ENCODE measurements around the gene CYP1A1.

The CYP1A1 gene

DNA sequence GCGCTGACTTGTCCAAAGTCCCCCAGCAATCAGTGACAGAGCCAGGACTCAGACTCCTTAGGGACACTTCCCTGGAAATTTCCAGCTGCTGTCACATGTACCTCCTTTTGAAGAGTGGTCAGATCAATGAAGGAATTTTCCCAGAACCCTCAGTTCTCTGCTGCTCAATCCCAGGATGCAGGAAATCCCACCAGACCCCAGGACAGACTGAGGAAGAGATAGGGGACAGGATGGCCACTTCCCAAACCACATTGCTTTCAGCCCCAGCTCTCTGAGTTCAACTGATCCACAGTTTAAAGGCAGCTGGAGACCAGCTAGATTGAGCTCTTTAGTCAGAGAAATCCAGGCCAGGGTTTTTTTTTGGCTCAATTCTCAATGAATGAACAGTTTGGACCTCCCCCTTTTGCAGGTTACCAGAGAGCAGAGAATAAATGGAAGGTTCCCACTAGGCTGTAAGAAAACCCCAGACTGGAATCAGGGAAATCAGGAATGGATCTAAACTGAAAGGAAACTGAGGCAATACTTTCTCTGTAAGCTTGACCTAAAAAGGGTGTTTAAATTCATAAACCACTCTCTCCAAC is 1.5 kb downstream of the CYP1A1 start:
- WGBS (ENCODE audit: insufficient coverage, insufficient read length), result no CpG with 5 or more reads among the region's 1 CpG
- Histone ChIP-seq H3K36me3 (ENCODE audit: control insufficient read depth, insufficient read depth, low read length) (no peaks in the 10 kb centered on the region; the same call in 1 of the 2 replicates), H3K4me3 (ENCODE audit: low read length) (no peak overlapping the region), H3K9me3 (ENCODE audit: control insufficient read depth, insufficient read depth, low read length) (no peaks in the 10 kb centered on the region), H3K27me3 (ENCODE audit: control insufficient read depth, insufficient read depth, low read length) (peaks cover 7% of the 10 kb centered on the region), H3K27ac (ENCODE audit: low read length) (no peak overlapping the region), H3K4me1 (ENCODE audit: control insufficient read depth, insufficient read depth, low read length) (peaks cover 5% of the 10 kb centered on the region; the same call in 1 of the 2 replicates)
- no peak for DNase-seq (ENCODE audit: low read depth, low spot score)

DNA sequence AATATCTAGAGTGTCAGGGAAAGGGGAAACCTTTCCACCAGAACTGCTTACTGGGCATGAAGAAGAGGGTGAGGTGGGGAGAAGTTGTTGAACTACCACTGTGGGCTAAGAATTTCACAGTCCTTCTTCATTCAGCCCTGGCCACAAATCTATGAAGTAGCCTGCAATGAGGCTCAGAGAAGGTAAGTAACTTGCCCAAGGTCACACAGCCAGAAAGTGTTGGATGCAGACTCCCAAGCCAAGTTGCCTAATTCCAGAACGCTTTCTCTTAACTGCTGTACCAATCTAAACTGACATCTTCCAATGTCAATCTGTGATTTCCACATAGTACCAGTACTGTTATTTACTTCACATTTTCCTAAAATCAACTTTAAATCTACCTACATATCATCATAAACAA is 2.1 kb downstream of the CYP1A1 start:
- Histone ChIP-seq H3K36me3 (ENCODE audit: control insufficient read depth, insufficient read depth, low read length) (no peaks in the 10 kb centered on the region; the same call in 1 of the 2 replicates), H3K27ac (ENCODE audit: low read length) (no peak overlapping the region), H3K4me1 (ENCODE audit: control insufficient read depth, insufficient read depth, low read length) (peaks cover 5% of the 10 kb centered on the region; the same call in 1 of the 2 replicates), H3K4me3 (ENCODE audit: low read length) (no peak overlapping the region), H3K27me3 (ENCODE audit: control insufficient read depth, insufficient read depth, low read length) (peaks cover 7% of the 10 kb centered on the region), H3K9me3 (ENCODE audit: control insufficient read depth, insufficient read depth, low read length) (no peaks in the 10 kb centered on the region)
- no CpG with 5 or more reads among the region's 1 CpG for WGBS (ENCODE audit: insufficient coverage, insufficient read length)
- no peak for DNase-seq (ENCODE audit: low read depth, low spot score)

DNA sequence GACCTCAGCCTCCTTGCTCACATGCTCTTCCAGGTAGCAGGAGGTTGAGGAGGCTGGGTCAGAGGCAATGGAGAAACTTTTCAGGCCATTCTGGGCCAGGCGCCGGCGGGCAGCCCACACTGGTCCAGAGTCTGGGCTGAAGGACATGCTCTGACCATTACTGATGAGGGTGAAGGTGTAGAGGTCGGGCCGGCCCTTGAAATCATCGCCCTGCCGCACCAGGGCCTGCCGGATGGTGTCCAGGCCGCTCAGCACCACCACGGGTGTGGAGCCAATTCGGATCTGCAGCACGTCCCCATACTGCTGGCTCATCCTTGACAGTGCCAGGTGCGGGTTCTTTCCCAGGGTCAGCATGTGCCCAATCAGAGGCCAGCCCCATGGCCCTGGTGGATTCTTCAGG is 2.7 kb downstream of the CYP1A1 start:
- peaks cover 7% of the 10 kb centered on the region for H3K27me3 ChIP-seq (ENCODE audit: control insufficient read depth, insufficient read depth, low read length)
- H3K36me3 ChIP-seq (ENCODE audit: control insufficient read depth, insufficient read depth, low read length), result no peaks in the 10 kb centered on the region; the same call in 1 of the 2 replicates
- no peak overlapping the region for H3K4me3 ChIP-seq (ENCODE audit: low read length)
- no peak for DNase-seq (ENCODE audit: low read depth, low spot score)
- H3K27ac ChIP-seq (ENCODE audit: low read length), result no peak overlapping the region
- peaks cover 5% of the 10 kb centered on the region; the same call in 1 of the 2 replicates for H3K4me1 ChIP-seq (ENCODE audit: control insufficient read depth, insufficient read depth, low read length)
- no CpG with 5 or more reads among the region's 13 CpGs for WGBS (ENCODE audit: insufficient coverage, insufficient read length)
- no peaks in the 10 kb centered on the region for H3K9me3 ChIP-seq (ENCODE audit: control insufficient read depth, insufficient read depth, low read length)

DNA sequence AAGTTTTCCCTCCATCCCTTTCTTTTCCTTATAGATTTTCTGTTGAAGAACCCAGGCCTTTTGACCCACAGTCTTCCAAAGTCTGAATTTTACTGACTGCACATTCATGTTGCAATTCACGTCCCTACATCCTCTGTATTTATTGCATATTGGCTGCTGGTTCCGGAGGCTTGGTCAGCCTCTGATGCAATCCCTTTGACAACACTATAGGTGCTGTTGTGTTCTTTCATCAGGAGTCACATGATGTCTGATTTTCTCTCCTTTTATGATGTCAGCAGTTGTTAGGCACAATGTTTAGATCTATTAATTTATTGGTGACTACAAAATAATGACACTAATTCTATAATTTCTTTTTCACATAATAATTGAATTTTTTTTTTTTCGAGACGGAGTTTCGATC is 8.7 kb downstream of the CYP1A1 start:
- H3K27ac ChIP-seq (ENCODE audit: low read length), result no peak overlapping the region
- no peaks in the 10 kb centered on the region for H3K4me1 ChIP-seq (ENCODE audit: control insufficient read depth, insufficient read depth, low read length)
- no peaks in the 10 kb centered on the region for H3K27me3 ChIP-seq (ENCODE audit: control insufficient read depth, insufficient read depth, low read length)
- H3K9me3 ChIP-seq (ENCODE audit: control insufficient read depth, insufficient read depth, low read length), result no peaks in the 10 kb centered on the region
- DNase-seq (ENCODE audit: low read depth, low spot score), result no peak
- no peaks in the 10 kb centered on the region for H3K36me3 ChIP-seq (ENCODE audit: control insufficient read depth, insufficient read depth, low read length)
- WGBS (ENCODE audit: insufficient coverage, insufficient read length), result no CpG with 5 or more reads among the region's 5 CpGs
- H3K4me3 ChIP-seq (ENCODE audit: low read length), result no peak overlapping the region

DNA sequence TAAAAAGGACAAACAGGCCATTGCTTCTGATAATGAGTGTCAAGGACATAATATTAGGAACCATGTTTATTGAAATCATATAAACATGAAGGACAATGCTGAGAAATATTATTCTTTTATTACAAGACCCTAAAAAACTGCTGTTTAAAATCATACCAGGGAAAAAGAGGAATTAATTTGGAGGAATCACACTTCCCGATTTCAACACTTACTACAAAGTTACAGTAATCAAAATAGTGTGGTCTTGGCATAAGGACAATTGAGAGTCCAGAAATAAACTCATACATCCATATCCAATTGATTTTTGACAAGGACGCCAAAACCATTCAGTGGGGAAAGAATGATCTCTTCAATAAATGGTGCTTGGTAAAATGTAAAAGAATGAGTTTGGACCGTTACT is 13.0 kb downstream of the CYP1A1 start:
- no peaks in the 10 kb centered on the region for H3K27me3 ChIP-seq (ENCODE audit: control insufficient read depth, insufficient read depth, low read length)
- H3K9me3 ChIP-seq (ENCODE audit: control insufficient read depth, insufficient read depth, low read length), result no peaks in the 10 kb centered on the region
- no peaks in the 10 kb centered on the region for H3K4me1 ChIP-seq (ENCODE audit: control insufficient read depth, insufficient read depth, low read length)
- no peak overlapping the region for H3K27ac ChIP-seq (ENCODE audit: low read length)
- no peak for DNase-seq (ENCODE audit: low read depth, low spot score)
- WGBS (ENCODE audit: insufficient coverage, insufficient read length), result no CpG with 5 or more reads among the region's 3 CpGs
- no peaks in the 10 kb centered on the region for H3K36me3 ChIP-seq (ENCODE audit: control insufficient read depth, insufficient read depth, low read length)
- no peak overlapping the region for H3K4me3 ChIP-seq (ENCODE audit: low read length)

DNA sequence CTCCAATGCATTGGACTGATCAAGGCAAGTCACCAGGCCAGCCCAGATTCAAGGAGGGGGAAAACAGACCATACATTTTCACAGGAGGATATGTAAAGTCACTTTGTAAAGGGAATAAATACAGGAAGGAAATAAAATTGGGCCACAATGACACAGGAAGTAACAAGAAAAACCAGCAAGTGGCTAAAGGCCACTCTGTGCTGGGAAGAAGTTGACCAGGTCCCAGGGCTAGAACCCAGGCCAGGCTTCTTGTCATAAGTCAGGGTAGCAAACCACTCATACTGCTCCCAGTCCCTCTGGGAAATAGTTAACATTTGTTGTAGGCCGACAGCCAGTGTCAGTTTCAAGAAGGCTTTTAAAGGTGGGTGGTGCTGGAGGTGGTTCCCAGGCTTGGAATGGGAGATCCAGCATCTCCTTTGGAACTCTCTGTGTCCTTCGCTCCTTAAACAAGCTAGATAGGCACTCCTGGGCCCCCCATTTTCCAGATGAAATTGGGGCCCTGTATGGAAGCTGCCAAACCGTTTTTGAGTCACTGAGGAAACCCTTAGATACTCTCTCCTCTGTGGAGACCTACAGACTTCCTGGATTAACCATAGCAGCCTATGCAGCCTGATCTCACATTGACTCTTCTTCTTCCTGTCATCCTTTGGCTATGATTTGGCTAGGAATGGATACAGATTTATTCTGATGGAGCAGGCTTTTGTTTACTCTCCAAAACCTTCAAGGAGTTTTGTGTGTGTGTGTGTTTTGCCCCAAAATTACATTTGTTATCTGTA is 14.8 kb downstream of the CYP1A1 start:
- no peaks in the 10 kb centered on the region for H3K27me3 ChIP-seq (ENCODE audit: control insufficient read depth, insufficient read depth, low read length)
- no peaks in the 10 kb centered on the region for H3K9me3 ChIP-seq (ENCODE audit: control insufficient read depth, insufficient read depth, low read length)
- H3K4me3 ChIP-seq (ENCODE audit: low read length), result no peak overlapping the region
- no peak overlapping the region for H3K27ac ChIP-seq (ENCODE audit: low read length)
- DNase-seq (ENCODE audit: low read depth, low spot score), result no peak
- no peaks in the 10 kb centered on the region for H3K36me3 ChIP-seq (ENCODE audit: control insufficient read depth, insufficient read depth, low read length)
- WGBS (ENCODE audit: insufficient coverage, insufficient read length), result no CpG with 5 or more reads among the region's 3 CpGs
- no peaks in the 10 kb centered on the region for H3K4me1 ChIP-seq (ENCODE audit: control insufficient read depth, insufficient read depth, low read length)

DNA sequence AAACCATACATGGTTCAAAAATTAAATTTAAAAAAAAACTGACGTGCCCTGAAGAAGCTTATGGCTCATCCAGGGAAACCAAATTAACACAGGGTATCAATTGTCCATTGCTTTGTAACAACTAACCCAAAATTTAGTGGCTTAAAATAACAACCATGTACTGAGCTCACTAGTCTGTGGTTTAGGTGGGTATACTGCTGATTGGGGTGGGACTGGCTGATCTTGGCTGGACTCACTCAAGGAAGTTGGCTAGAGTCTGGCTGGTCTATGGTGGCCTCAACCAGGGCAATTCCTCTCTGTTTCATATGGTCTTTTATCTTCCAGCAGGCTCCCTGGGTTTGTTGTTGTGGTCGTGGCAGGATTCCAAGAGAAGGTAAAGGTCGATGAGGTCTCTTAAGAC is 15.4 kb downstream of the CYP1A1 start:
- WGBS (ENCODE audit: insufficient coverage, insufficient read length), result no CpG with 5 or more reads among the region's 3 CpGs
- no peaks in the 10 kb centered on the region for H3K4me1 ChIP-seq (ENCODE audit: control insufficient read depth, insufficient read depth, low read length)
- no peak for DNase-seq (ENCODE audit: low read depth, low spot score)
- H3K36me3 ChIP-seq (ENCODE audit: control insufficient read depth, insufficient read depth, low read length), result no peaks in the 10 kb centered on the region
- no peaks in the 10 kb centered on the region for H3K27me3 ChIP-seq (ENCODE audit: control insufficient read depth, insufficient read depth, low read length)
- H3K27ac ChIP-seq (ENCODE audit: low read length), result no peak overlapping the region
- no peak overlapping the region for H3K4me3 ChIP-seq (ENCODE audit: low read length)
- no peaks in the 10 kb centered on the region for H3K9me3 ChIP-seq (ENCODE audit: control insufficient read depth, insufficient read depth, low read length)

DNA sequence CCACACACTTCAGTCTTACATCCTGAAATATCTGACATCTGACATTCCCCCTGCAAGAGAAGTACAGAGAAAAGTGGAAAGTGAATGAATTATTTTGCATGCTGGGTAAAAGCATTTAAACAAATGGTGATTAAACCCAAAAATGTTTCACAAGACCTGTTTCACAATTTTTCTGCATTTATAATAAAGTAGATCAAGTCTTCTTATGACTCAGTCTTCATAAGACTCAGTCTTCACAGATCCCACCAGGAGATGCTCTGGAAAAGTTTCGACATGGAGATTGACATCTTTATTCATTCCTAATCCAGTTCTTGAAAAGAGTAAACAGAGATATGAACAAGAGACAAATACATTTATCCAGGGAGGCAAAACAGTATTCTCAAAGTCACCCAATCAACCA is 16.3 kb downstream of the CYP1A1 start:
- no peak for DNase-seq (ENCODE audit: low read depth, low spot score)
- H3K27ac ChIP-seq (ENCODE audit: low read length), result no peak overlapping the region
- WGBS (ENCODE audit: insufficient coverage, insufficient read length), result no CpG with 5 or more reads among the region's 1 CpG
- H3K4me3 ChIP-seq (ENCODE audit: low read length), result no peak overlapping the region
- no peaks in the 10 kb centered on the region for H3K36me3 ChIP-seq (ENCODE audit: control insufficient read depth, insufficient read depth, low read length)
- H3K4me1 ChIP-seq (ENCODE audit: control insufficient read depth, insufficient read depth, low read length), result no peaks in the 10 kb centered on the region
- no peaks in the 10 kb centered on the region for H3K9me3 ChIP-seq (ENCODE audit: control insufficient read depth, insufficient read depth, low read length)
- no peaks in the 10 kb centered on the region for H3K27me3 ChIP-seq (ENCODE audit: control insufficient read depth, insufficient read depth, low read length)

DNA sequence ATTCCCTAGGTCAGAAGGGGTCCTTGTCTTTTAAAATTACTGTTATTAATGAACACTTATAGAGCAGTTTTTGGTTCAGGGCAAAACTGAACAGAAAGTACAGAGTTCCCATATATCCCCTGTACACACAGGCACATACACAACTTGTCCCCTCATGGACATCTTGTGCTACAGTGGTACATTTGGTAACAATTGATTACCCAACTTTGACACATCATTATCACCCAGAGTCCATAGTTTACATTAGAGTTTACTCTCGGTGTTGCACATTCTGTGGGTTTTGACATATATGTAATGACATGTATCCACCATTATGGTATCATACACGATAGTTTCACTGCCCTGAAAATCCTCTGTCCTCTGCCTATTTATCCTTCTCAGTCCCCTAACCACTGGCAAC is 28.5 kb downstream of the CYP1A1 start:
- Histone ChIP-seq H3K36me3 (ENCODE audit: control insufficient read depth, insufficient read depth, low read length) (no peaks in the 10 kb centered on the region), H3K27me3 (ENCODE audit: control insufficient read depth, insufficient read depth, low read length) (no peaks in the 10 kb centered on the region), H3K4me1 (ENCODE audit: control insufficient read depth, insufficient read depth, low read length) (no peaks in the 10 kb centered on the region), H3K9me3 (ENCODE audit: control insufficient read depth, insufficient read depth, low read length) (no peaks in the 10 kb centered on the region), H3K27ac (ENCODE audit: low read length) (no peak overlapping the region), H3K4me3 (ENCODE audit: low read length) (no peak overlapping the region; the same call in 1 of the 2 replicates)
- WGBS (ENCODE audit: insufficient coverage, insufficient read length), result no CpG with 5 or more reads among the region's 2 CpGs
- no peak for DNase-seq (ENCODE audit: low read depth, low spot score)

DNA sequence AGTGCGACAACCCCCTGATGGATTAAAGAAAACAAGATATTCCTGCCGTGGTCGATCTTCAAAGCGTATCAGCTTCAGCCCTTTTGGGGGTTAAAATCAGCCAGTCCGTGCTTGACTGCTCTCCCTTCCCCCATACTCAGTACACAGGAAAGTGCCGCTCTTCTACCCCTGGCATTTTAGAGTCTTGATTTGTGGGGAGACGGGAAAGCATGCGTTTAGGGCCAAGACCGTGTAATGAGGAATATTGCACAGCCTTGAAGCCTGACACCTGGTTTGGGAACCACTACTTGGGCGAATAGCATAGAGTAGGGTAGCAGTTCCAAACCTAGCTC is 29.0 kb downstream of the CYP1A1 start:
- Histone ChIP-seq H3K27me3 (ENCODE audit: control insufficient read depth, insufficient read depth, low read length) (no peaks in the 10 kb centered on the region), H3K27ac (ENCODE audit: low read length) (no peak overlapping the region), H3K36me3 (ENCODE audit: control insufficient read depth, insufficient read depth, low read length) (no peaks in the 10 kb centered on the region), H3K4me3 (ENCODE audit: low read length) (peak overlapping the region; percentile 83; the same call in 1 of the 2 replicates), H3K9me3 (ENCODE audit: control insufficient read depth, insufficient read depth, low read length) (no peaks in the 10 kb centered on the region), H3K4me1 (ENCODE audit: control insufficient read depth, insufficient read depth, low read length) (no peaks in the 10 kb centered on the region)
- WGBS (ENCODE audit: insufficient coverage, insufficient read length), result no CpG with 5 or more reads among the region's 10 CpGs
- DNase-seq (ENCODE audit: low read depth, low spot score), result no peak
